ENCODE data around the gene FOXQ1. TPM values are rescaled to one million over a fixed set of nuclear protein-coding genes. Genes with fewer than 3 reads are reported as not detected.
A peak's percentile ranks its signal among the peaks of the same experiment; 100 is the strongest.

The FOXQ1 gene
- total and polyA plus RNA-seq, 8 donors, result 11.7 to 97.7 (median 29.6) TPM; not detected in 1

DNA sequence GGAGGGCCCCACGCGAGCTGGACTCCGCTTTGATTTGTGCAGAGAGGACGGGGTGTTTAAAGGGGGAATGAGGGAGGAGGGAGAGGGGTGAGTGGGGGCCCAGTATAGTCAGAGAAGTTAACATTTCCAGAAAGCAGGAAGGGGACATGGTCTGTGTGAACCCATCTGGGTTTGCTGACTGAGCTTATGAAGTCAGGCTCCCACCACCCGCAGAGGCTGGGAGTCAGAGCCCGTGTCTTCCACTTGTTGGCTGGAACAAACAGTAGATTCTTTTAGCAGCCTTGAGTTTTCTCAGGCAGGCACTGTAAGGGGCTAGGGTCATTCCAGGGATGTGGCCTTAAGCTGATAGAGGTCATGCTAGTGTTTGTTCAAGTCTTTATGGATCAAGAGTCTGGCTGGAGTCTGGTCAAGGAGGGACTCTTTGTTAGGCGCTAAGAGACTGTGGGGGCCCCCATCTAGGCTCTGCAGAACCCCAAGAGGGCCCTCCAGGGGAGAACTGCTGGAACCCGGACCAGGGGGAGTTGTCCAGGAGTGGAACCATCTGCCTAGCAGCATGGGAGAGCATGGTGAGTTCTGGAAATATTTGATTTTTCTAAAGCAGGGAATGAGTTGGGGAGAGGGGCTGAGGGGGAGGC, 31.1 kb upstream of the FOXQ1 start:
- peaks cover 0 to 9% (median 5%) of the 10 kb centered on the region in 4 donors for H3K4me1 ChIP-seq
- no peak for TF ChIP-seq POLR2AphosphoS5 (IDR thresholded peaks at IDR 0.05)
- TF ChIP-seq, protein P1, sequence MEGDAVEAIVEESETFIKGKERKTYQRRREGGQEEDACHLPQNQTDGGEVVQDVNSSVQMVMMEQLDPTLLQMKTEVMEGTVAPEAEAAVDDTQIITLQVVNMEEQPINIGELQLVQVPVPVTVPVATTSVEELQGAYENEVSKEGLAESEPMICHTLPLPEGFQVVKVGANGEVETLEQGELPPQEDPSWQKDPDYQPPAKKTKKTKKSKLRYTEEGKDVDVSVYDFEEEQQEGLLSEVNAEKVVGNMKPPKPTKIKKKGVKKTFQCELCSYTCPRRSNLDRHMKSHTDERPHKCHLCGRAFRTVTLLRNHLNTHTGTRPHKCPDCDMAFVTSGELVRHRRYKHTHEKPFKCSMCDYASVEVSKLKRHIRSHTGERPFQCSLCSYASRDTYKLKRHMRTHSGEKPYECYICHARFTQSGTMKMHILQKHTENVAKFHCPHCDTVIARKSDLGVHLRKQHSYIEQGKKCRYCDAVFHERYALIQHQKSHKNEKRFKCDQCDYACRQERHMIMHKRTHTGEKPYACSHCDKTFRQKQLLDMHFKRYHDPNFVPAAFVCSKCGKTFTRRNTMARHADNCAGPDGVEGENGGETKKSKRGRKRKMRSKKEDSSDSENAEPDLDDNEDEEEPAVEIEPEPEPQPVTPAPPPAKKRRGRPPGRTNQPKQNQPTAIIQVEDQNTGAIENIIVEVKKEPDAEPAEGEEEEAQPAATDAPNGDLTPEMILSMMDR (IDR thresholded peaks at IDR 0.05), result no peak
- TF ChIP-seq POLR2A (IDR thresholded peaks at IDR 0.05), result no peak
- no peak for TF ChIP-seq EP300 (IDR thresholded peaks at IDR 0.05)
- H3K9me3 ChIP-seq, result no peaks in the 10 kb centered on the region
- H3K27ac ChIP-seq, result no peak overlapping the region
- H3K4me3 ChIP-seq, result no peak overlapping the region
- H3K36me3 ChIP-seq, result no peaks in the 10 kb centered on the region
- intact Hi-C loops (cut with DNase I; ENCODE audit: low total_unique reads), result no loop called here
- WGBS, 5 donors, result 85 to 96% (median 91%) methylated on average over 7 to 8 of the region's 8 CpGs
- no peaks in the 10 kb centered on the region for H3K27me3 ChIP-seq
- no peak for DNase-seq

DNA sequence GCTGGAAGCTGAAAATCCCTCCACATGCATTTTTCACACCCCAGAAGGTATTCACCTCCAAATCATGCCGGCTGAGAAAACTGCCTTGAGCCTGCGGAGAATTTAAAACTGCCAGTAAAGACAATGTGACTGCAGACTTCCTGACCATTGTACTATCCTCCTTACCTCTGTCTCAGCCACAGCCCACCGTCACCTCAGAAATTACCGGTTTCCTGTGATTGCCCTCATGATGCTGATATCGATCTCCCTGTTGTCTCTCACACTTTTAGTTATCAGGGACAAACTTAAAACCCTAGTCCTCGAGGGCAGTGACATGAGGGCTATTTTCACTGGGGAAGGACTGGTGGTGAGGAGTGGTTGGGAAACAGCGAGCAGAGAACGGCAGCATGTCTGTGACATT, 30.2 kb upstream of the FOXQ1 start:
- Histone ChIP-seq H3K4me3 (no peak overlapping the region), H3K36me3 (no peaks in the 10 kb centered on the region), H3K4me1 (peaks cover 0 to 12% (median 6%) of the 10 kb centered on the region in 4 donors), H3K9me3 (no peaks in the 10 kb centered on the region), H3K27me3 (no peaks in the 10 kb centered on the region), H3K27ac (no peak overlapping the region)
- WGBS, 5 donors, result 73 to 91% (median 82%) methylated on average over 8 of the region's 8 CpGs
- intact Hi-C loops (cut with DNase I; ENCODE audit: low total_unique reads), result no loop called here
- TF ChIP-seq POLR2AphosphoS5 (IDR thresholded peaks at IDR 0.05) (no peak), POLR2A (IDR thresholded peaks at IDR 0.05) (no peak), EP300 (IDR thresholded peaks at IDR 0.05) (no peak)
- TF ChIP-seq, protein P1 (IDR thresholded peaks at IDR 0.05), result no peak
- no peak for DNase-seq

DNA sequence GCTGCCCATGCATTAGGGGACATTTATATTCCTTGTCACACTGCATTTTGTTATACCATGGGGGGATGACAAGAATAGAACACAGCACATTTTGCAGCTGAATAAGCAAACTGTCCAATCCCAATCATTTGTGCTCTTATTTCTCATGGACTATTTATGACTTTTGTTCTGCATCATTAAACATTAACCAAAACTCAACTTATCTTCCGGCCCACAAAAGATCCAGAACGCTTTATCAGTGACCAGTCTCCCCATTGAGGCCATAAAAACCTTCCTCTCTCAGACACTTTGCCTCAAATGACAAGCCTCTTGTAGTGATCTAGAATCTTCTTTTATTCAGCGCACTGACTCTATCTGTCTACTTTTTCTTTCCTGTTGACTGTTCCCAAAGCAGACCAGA, 28.4 kb upstream of the FOXQ1 start:
- no peak for DNase-seq
- no peak overlapping the region for H3K4me3 ChIP-seq
- TF ChIP-seq POLR2AphosphoS5 (IDR thresholded peaks at IDR 0.05) (no peak), EP300 (IDR thresholded peaks at IDR 0.05) (no peak)
- no peaks in the 10 kb centered on the region for H3K9me3 ChIP-seq
- no peaks in the 10 kb centered on the region for H3K27me3 ChIP-seq
- H3K27ac ChIP-seq, result no peak overlapping the region
- no peaks in the 10 kb centered on the region for H3K36me3 ChIP-seq
- H3K4me1 ChIP-seq, result peaks cover 0 to 12% (median 6%) of the 10 kb centered on the region in 4 donors
- 21 to 54% (median 40%) methylated on average over 3 of the region's 3 CpGs for WGBS, 5 donors
- intact Hi-C loops (cut with DNase I; ENCODE audit: low total_unique reads), result no loop called here

DNA sequence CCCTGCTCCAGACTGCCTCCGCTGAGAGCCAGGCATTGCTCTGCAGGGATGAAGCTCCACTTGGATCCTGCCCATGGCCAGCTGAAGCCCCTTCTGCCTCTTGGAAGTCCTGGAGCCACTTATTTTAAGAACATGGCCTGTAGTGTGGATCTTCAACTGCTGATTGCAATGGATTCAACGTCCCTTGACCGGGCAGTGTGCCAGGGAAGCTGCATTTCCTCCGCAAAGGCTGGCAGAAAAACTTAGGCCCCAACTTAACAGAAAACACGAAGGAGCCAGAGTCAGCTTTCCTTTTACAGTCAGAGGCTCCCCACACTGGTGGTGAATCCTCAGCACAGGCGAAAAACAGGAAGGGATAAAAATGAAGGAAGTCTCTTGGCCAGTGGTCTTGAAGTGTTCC, 26.3 kb upstream of the FOXQ1 start:
- DNase-seq, result peak in 1 of 2 donors; percentile 67
- Histone ChIP-seq H3K27ac (peak overlapping the region in 1 of 5 donors; percentile 10), H3K36me3 (no peaks in the 10 kb centered on the region), H3K4me3 (no peak overlapping the region), H3K9me3 (no peaks in the 10 kb centered on the region), H3K27me3 (no peaks in the 10 kb centered on the region), H3K4me1 (peaks cover under 1 to 12% (median 6%) of the 10 kb centered on the region in 4 donors)
- 45 to 66% (median 62%) methylated on average over 6 of the region's 6 CpGs for WGBS, 5 donors
- TF ChIP-seq, protein P1 (IDR thresholded peaks at IDR 0.05), result no peak
- TF ChIP-seq POLR2AphosphoS5 (IDR thresholded peaks at IDR 0.05) (no peak), EP300 (IDR thresholded peaks at IDR 0.05) (no peak), POLR2A (IDR thresholded peaks at IDR 0.05) (no peak)
- intact Hi-C loops (cut with DNase I; ENCODE audit: low total_unique reads), result no loop called here

DNA sequence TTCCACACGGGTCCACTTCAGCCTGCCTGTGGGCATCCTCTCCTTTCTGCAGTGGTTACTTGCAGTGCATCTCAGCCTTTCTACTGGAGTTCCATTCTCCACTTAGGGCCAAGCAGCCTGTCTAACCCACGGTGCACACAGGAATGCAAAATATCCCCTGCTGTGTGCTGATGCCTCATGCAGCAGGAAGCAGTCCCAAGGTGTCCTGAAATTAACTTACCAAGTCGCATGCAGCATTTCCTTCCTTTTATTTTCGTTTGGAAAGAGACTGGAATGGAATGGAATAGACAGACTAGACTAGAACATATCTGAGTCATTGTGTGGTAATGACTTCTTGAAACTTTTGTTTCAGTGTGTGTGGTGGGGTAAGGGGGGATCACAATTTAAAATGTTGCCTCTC, 25.9 kb upstream of the FOXQ1 start:
- TF ChIP-seq POLR2AphosphoS5 (IDR thresholded peaks at IDR 0.05) (no peak), POLR2A (IDR thresholded peaks at IDR 0.05) (no peak), EP300 (IDR thresholded peaks at IDR 0.05) (no peak)
- TF ChIP-seq, protein P1 (IDR thresholded peaks at IDR 0.05), result no peak
- Histone ChIP-seq H3K27me3 (no peaks in the 10 kb centered on the region), H3K4me1 (peaks cover 5 to 12% (median 6%) of the 10 kb centered on the region in 4 donors), H3K9me3 (no peaks in the 10 kb centered on the region), H3K27ac (peak overlapping the region in 1 of 5 donors; percentile 79), H3K4me3 (no peak overlapping the region), H3K36me3 (no peaks in the 10 kb centered on the region)
- intact Hi-C loops (cut with DNase I; ENCODE audit: low total_unique reads), result no loop called here
- DNase-seq, result no peak
- 39 to 51% (median 46%) methylated on average over 4 of the region's 4 CpGs for WGBS, 5 donors

Measured in stomach (tissue), 9 donors.